WTC11 (cell line): ENCODE data around the gene ARL6IP5. TPM values are rescaled to one million over a fixed set of nuclear protein-coding genes. Genes with fewer than 3 reads are reported as not detected.

ENCODE experiments used
- ATF2 ChIP-seq: sonication (generic); formaldehyde crosslinking; IDR thresholded peaks from 2 replicates; pipeline ENCODE4 v1.8.1; 2022; ENCODE audit warnings: low read depth, missing genetic modification reagents, borderline replicate concordance
- ATF6 ChIP-seq: sonication (generic); formaldehyde crosslinking; IDR thresholded peaks from 2 replicates; pipeline ENCODE4 v1.8.1; 2023; ENCODE audit warnings: mild to moderate bottlenecking, missing genetic modification reagents
- E2F4 ChIP-seq: sonication (generic); formaldehyde crosslinking; IDR thresholded peaks from 2 replicates; pipeline ENCODE4 v1.8.1; 2022; ENCODE audit warnings: low read depth, mild to moderate bottlenecking, moderate library complexity, missing genetic modification reagents, borderline replicate concordance
- EMX1 ChIP-seq: fragments of 250-450 bp; sonication (Bioruptor Pico); IDR thresholded peaks from 2 replicates; pipeline ENCODE4 v1.8.0; 2021; ENCODE audit warnings: mild to moderate bottlenecking
- HMGA2 ChIP-seq: fragments of 250-450 bp; sonication (Bioruptor Pico); IDR thresholded peaks from 2 replicates; pipeline ENCODE4 v1.4.0; 2021; ENCODE audit warnings: mild to moderate bottlenecking, moderate library complexity
- MAX ChIP-seq: sonication (generic); formaldehyde crosslinking; IDR thresholded peaks from 2 replicates; pipeline ENCODE4 v1.8.0; 2022; ENCODE audit warnings: mild to moderate bottlenecking, missing genetic modification reagents
- NR1H2 ChIP-seq: sonication (generic); formaldehyde crosslinking; IDR thresholded peaks from 2 replicates; pipeline ENCODE4 v1.9.0; 2021; ENCODE audit warnings: mild to moderate bottlenecking, moderate library complexity, missing genetic modification reagents
- PRDM15 ChIP-seq: sonication (generic); formaldehyde crosslinking; IDR thresholded peaks from 2 replicates; pipeline ENCODE4 v1.8.0; 2022; ENCODE audit warnings: missing genetic modification reagents
- RELA ChIP-seq: sonication (generic); formaldehyde crosslinking; IDR thresholded peaks from 2 replicates; pipeline ENCODE4 v1.8.1; 2022; ENCODE audit warnings: missing genetic modification reagents, mild to moderate bottlenecking, borderline replicate concordance
- STAT6 ChIP-seq: sonication (generic); formaldehyde crosslinking; conservative IDR thresholded peaks from 2 replicates; pipeline ENCODE4 v1.8.1; 2023; ENCODE audit warnings: mild to moderate bottlenecking, low read depth, missing genetic modification reagents, moderate library complexity
- TEAD4 ChIP-seq: sonication (generic); formaldehyde crosslinking; IDR thresholded peaks from 2 replicates; pipeline ENCODE4 v1.8.0; 2022; ENCODE audit warnings: mild to moderate bottlenecking, missing genetic modification reagents
- USF2 ChIP-seq: sonication (generic); formaldehyde crosslinking; IDR thresholded peaks from 2 replicates; pipeline ENCODE4 v1.8.1; 2023; ENCODE audit warnings: mild to moderate bottlenecking, missing genetic modification reagents, moderate library complexity
- ZNF281 ChIP-seq: sonication (generic); formaldehyde crosslinking; IDR thresholded peaks from 2 replicates; pipeline ENCODE4 v1.8.0; 2023; ENCODE audit warnings: mild to moderate bottlenecking, missing genetic modification reagents
- ZNF532 ChIP-seq: fragments of 250-450 bp; sonication (Bioruptor Pico); IDR thresholded peaks from 2 replicates; pipeline ENCODE4 v1.9.0; 2021; ENCODE audit warnings: mild to moderate bottlenecking, borderline replicate concordance
- total RNA-seq: library from RNA; stranded (reverse); gene quantifications from 3 replicates; pipeline ENCODE4 v1.2.3, GENCODE V29; 2021

ARL6IP5 gene
- total RNA-seq, 1 experiment from 2014 or later: 28.4 TPM

GRCh38 chr3:69085168-69085832, 563 bp downstream of the ARL6IP5 start (continued):
- TF ChIP-seq TEAD4 (CRISPR knock-in tag) (no peak), PRDM15 (CRISPR knock-in tag) (no peak), EMX1 (CRISPR knock-in tag) (no peak), ZNF281 (CRISPR knock-in tag) (no peak), ATF2 (CRISPR knock-in tag) (no peak), RELA (no peak), E2F4 (CRISPR knock-in tag) (no peak), USF2 (CRISPR knock-in tag) (no peak), ZNF532 (CRISPR knock-in tag) (no peak), NR1H2 (CRISPR knock-in tag) (no peak), HMGA2 (CRISPR knock-in tag) (no peak), ATF6 (CRISPR knock-in tag) (no peak), STAT6 (no peak), MAX (CRISPR knock-in tag) (0 out of 2 replicates have a peak, but pooled peaks have one; percentile 39)
